ENCODE measurements around the gene ATP11A.

DNA sequence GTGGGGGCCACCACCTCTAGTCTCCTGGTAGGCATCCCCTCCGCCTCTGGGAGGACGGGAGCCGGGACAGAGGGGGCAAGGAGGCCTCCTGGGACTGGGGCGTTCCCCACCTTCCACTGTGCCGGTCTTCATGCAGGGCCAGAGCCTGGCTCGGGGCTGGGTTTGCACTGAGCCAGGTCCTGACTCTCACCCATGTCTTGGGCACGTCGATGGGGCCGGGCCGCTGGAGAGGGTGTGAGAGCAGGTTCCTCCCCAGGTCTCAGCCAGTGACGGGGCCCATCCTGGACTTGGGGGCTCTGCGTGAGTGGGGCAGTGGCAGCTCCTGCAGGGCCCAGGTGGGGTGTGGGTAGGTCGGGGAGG lies 26.6 kb downstream of the ATP11A start:
- TF ChIP-seq CTCF (IDR thresholded peaks at IDR 0.05) (no peak), POLR2A (IDR thresholded peaks at IDR 0.05) (no peak)

Measured in thyroid gland (tissue), 4 donors.